ENCODE measurements around the gene USP4. TPM values are rescaled to one million over a fixed set of nuclear protein-coding genes. Genes with fewer than 3 reads are reported as not detected.
A peak's percentile ranks its signal among the peaks of the same experiment; 100 is the strongest.

Gene USP4, protein sequence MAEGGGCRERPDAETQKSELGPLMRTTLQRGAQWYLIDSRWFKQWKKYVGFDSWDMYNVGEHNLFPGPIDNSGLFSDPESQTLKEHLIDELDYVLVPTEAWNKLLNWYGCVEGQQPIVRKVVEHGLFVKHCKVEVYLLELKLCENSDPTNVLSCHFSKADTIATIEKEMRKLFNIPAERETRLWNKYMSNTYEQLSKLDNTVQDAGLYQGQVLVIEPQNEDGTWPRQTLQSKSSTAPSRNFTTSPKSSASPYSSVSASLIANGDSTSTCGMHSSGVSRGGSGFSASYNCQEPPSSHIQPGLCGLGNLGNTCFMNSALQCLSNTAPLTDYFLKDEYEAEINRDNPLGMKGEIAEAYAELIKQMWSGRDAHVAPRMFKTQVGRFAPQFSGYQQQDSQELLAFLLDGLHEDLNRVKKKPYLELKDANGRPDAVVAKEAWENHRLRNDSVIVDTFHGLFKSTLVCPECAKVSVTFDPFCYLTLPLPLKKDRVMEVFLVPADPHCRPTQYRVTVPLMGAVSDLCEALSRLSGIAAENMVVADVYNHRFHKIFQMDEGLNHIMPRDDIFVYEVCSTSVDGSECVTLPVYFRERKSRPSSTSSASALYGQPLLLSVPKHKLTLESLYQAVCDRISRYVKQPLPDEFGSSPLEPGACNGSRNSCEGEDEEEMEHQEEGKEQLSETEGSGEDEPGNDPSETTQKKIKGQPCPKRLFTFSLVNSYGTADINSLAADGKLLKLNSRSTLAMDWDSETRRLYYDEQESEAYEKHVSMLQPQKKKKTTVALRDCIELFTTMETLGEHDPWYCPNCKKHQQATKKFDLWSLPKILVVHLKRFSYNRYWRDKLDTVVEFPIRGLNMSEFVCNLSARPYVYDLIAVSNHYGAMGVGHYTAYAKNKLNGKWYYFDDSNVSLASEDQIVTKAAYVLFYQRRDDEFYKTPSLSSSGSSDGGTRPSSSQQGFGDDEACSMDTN
- total RNA-seq: 20.0 TPM
- 57.8 TPM for polyA plus RNA-seq
- long read RNA-seq, donor 1, partial matches to known transcripts: 0 of 1 reads
- long read RNA-seq, donor 1, other reads (novel, unspliced or antisense): 0 of 1 reads
- long read RNA-seq, donor 2, transcript USP4-210 (2 exons, 727 nt): minor isoform, 6 of 29 reads
- long read RNA-seq, donor 2, transcript USP4-201 (22 exons, 3,126 nt): major isoform, 12 of 29 reads
- long read RNA-seq, donor 2, partial matches to known transcripts: 7 of 29 reads
- long read RNA-seq, donor 2, other reads (novel, unspliced or antisense): 0 of 29 reads
- long read RNA-seq, donor 3, transcript USP4-202 (21 exons, 3,222 nt): minor isoform, 5 of 22 reads
- long read RNA-seq, donor 3, transcript USP4-210 (2 exons, 727 nt): major isoform, 6 of 22 reads
- long read RNA-seq, donor 3, partial matches to known transcripts: 5 of 22 reads
- long read RNA-seq, donor 3, other reads (novel, unspliced or antisense): 0 of 22 reads
- long read RNA-seq, donor 4, partial matches to known transcripts: 11 of 13 reads
- long read RNA-seq, donor 4, other reads (novel, unspliced or antisense): 0 of 13 reads
- long read RNA-seq, donor 5, transcript USP4-210 (2 exons, 727 nt): major isoform, 8 of 52 reads
- long read RNA-seq, donor 5, transcript USP4-201 (22 exons, 3,126 nt): minor isoform, 5 of 52 reads
- long read RNA-seq, donor 5, partial matches to known transcripts: 34 of 52 reads
- long read RNA-seq, donor 5, other reads (novel, unspliced or antisense): 0 of 52 reads
- long read RNA-seq, donor 6, partial matches to known transcripts: 0 of 7 reads
- long read RNA-seq, donor 6, other reads (novel, unspliced or antisense): 0 of 7 reads
- long read RNA-seq, donor 7, transcript USP4-201 (22 exons, 3,126 nt): major isoform, 7 of 11 reads
- long read RNA-seq, donor 7, partial matches to known transcripts: 0 of 11 reads
- long read RNA-seq, donor 7, other reads (novel, unspliced or antisense): 0 of 11 reads
- long read RNA-seq, donor 8: 0 reads
- long read RNA-seq, donor 9, partial matches to known transcripts: 0 of 3 reads
- long read RNA-seq, donor 9, other reads (novel, unspliced or antisense): 0 of 3 reads
- long read RNA-seq, donor 10, partial matches to known transcripts: 0 of 6 reads
- long read RNA-seq, donor 10, other reads (novel, unspliced or antisense): 0 of 6 reads

DNA sequence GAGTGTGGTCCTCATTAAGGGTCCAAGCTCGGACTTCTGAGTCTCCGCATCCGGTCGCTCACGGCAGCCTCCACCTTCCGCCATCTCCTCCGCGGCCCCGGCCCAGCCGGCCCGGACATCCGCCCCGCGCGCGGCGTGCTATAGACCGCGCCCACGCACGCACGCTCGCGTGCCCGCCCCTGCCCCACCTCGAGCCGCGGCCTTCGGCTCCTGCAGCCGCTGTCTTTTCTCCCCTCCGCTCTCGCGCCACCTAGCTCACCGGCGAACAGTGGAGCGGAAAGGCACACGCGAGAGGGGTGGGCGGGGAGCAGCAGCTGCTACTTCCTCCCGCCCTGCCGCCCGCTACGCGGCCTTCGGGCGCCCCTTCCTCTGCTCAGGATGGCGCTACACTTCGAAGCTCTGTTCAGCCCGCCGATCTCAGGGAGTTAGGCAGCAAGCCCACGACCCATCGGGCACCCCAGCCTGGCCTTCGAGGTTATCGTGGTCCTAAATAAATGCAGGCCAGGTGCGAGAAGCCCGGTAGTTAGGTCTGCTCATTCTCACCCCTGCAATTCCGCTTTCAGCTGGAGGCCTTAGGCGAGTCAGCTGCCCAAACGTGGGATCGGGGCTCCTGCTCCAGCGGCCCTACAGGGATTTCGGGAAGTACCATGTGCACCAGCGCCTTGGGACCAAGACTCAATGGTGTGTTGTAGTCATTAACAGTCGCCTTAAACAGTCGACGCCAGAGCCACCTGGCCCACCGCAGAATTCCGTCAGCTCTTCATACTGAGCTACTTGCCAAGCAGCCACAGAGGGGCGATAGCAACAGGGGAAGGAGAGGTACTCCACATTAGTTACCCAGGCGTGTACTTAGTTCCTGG is at the start of gene USP4:
USP4 (minus strand) TSS at position 113 of the 860 bp plus-strand sequence; CDS start at position 84, 29 bp downstream.
- H3K9me3 ChIP-seq (ENCODE audit: control insufficient read depth in 2 of 2, insufficient read depth in 1 of 2, low read length in 1 of 2): peaks cover 0 to 4% of the 10 kb centered on the region in 2 donors
- under 1% methylated on average over 70 of the region's 70 CpGs for WGBS
- DNase-seq (ENCODE audit: low read depth in 6 of 9, low spot score in 9 of 9): peak; percentile 77 to 97 (median 87)
- H3K4me1 ChIP-seq (ENCODE audit: control insufficient read depth in 2 of 2, insufficient read depth in 2 of 2, low read length in 2 of 2): peaks cover 22 to 41% of the 10 kb centered on the region in 2 donors
- peaks cover 5 to 10% of the 10 kb centered on the region in 2 donors for H3K36me3 ChIP-seq (ENCODE audit: control insufficient read depth in 2 of 2, insufficient read depth in 2 of 2, low read length in 1 of 2)
- no peaks in the 10 kb centered on the region for H3K27me3 ChIP-seq (ENCODE audit: control insufficient read depth in 2 of 2, insufficient read depth in 1 of 2, low read length in 1 of 2)
- peak within 1 kb of the TSS; percentile 94 to 95 for H3K4me3 ChIP-seq (ENCODE audit: low read length in 2 of 2)
- peak within 1 kb of the TSS; percentile 100 for H3K27ac ChIP-seq (ENCODE audit: low read depth in 1 of 2, low read length in 1 of 2)

DNA sequence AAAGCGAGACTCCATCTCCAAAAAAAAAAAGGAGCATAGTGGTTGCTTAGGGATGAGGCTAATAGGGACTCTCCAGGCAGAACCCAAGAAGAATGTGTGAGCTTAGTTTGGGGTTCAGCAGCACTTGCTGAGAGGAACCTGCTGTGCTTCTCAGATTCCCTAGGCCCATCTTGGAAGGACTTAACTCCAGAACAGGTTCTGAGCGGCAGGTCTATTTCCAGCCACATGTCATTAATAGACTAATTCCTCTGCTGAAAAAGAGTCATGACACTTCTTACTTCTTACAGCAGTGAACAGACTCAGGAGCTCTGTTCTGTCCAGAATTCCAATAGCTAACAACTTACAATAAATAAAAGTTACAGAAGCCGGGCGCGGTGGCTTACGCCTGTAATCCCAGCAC is 49.4 kb upstream of the USP4 start:
- no peaks in the 10 kb centered on the region for H3K27me3 ChIP-seq (ENCODE audit: control insufficient read depth in 2 of 2, insufficient read depth in 1 of 2, low read length in 1 of 2)
- H3K36me3 ChIP-seq (ENCODE audit: control insufficient read depth in 2 of 2, insufficient read depth in 2 of 2, low read length in 1 of 2): peaks cover 17 to 18% of the 10 kb centered on the region in 2 donors
- no peak overlapping the region for H3K27ac ChIP-seq (ENCODE audit: low read depth in 1 of 2, low read length in 1 of 2)
- H3K9me3 ChIP-seq (ENCODE audit: control insufficient read depth in 2 of 2, insufficient read depth in 1 of 2, low read length in 1 of 2): no peaks in the 10 kb centered on the region
- H3K4me1 ChIP-seq (ENCODE audit: control insufficient read depth in 2 of 2, insufficient read depth in 2 of 2, low read length in 2 of 2): peaks cover 3% of the 10 kb centered on the region in 2 donors
- no peak overlapping the region for H3K4me3 ChIP-seq (ENCODE audit: low read length in 2 of 2)
- no peak for DNase-seq (ENCODE audit: low read depth in 6 of 9, low spot score in 9 of 9)
- 96% methylated on average over 6 of the region's 6 CpGs for WGBS

DNA sequence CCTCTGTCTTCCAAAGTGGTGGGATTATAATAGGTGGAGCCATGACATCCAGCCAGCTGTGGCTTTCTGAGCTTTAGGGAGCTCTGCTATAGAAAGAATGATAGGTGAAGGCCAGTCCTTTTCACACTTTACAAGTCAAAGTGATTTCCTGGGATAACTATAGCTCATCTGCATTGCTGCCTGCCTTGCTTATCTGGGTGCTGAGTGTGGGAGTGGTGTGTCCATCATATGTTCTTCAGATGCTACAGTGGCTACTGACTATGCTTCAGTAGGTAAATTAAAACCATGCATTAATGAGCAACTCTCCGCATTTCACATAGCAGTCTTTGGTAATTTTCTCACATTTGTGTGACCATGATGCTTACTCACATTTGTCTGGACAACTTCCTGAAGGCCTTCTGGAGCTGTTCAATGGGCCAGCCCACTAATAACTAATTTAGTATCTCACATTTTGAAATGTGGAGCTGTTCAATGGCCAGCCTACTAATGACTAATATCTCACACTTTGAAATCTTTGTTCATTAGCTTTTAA is 48.5 kb upstream of the USP4 start:
- Histone ChIP-seq H3K9me3 (ENCODE audit: control insufficient read depth in 2 of 2, insufficient read depth in 1 of 2, low read length in 1 of 2) (no peaks in the 10 kb centered on the region), H3K27ac (ENCODE audit: low read depth in 1 of 2, low read length in 1 of 2) (no peak overlapping the region)
- WGBS: 96% methylated on average over 1 of the region's 1 CpG

DNA sequence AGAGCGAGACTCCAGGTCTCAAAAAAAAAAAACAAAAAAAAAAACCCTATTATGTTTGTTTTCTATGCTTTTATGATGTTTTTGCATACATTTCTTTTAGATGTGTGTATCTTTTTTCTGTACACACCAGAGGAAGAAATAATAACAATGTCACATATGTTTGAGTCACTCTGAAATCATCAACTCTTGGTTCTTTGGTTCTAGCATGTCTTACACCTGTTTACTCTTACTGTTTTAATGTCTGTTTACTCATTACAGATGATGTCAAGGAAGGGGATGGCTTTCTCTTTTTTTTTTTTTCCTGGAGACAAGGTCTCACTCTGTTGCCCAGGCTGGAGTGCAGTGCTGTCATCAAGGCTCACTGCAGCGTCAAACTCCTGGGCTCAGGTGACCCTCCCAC is 47.9 kb upstream of the USP4 start:
- Histone ChIP-seq H3K4me3 (ENCODE audit: low read length in 2 of 2) (no peak overlapping the region), H3K27ac (ENCODE audit: low read depth in 1 of 2, low read length in 1 of 2) (no peak overlapping the region), H3K27me3 (ENCODE audit: control insufficient read depth in 2 of 2, insufficient read depth in 1 of 2, low read length in 1 of 2) (no peaks in the 10 kb centered on the region), H3K9me3 (ENCODE audit: control insufficient read depth in 2 of 2, insufficient read depth in 1 of 2, low read length in 1 of 2) (no peaks in the 10 kb centered on the region), H3K4me1 (ENCODE audit: control insufficient read depth in 2 of 2, insufficient read depth in 2 of 2, low read length in 2 of 2) (peaks cover 3% of the 10 kb centered on the region in 2 donors), H3K36me3 (ENCODE audit: control insufficient read depth in 2 of 2, insufficient read depth in 2 of 2, low read length in 1 of 2) (peaks cover 11 to 15% of the 10 kb centered on the region in 2 donors)
- DNase-seq (ENCODE audit: low read depth in 6 of 9, low spot score in 9 of 9): no peak
- 98% methylated on average over 2 of the region's 2 CpGs for WGBS

More for the DNA sequence above, 48.5 kb upstream of the USP4 start:
- H3K4me3 ChIP-seq (ENCODE audit: low read length in 2 of 2): no peak overlapping the region
- H3K36me3 ChIP-seq (ENCODE audit: control insufficient read depth in 2 of 2, insufficient read depth in 2 of 2, low read length in 1 of 2): peaks cover 13 to 16% of the 10 kb centered on the region in 2 donors
- DNase-seq (ENCODE audit: low read depth in 6 of 9, low spot score in 9 of 9): no peak
- H3K4me1 ChIP-seq (ENCODE audit: control insufficient read depth in 2 of 2, insufficient read depth in 2 of 2, low read length in 2 of 2): peaks cover 3% of the 10 kb centered on the region in 2 donors
- H3K27me3 ChIP-seq (ENCODE audit: control insufficient read depth in 2 of 2, insufficient read depth in 1 of 2, low read length in 1 of 2): no peaks in the 10 kb centered on the region

DNA sequence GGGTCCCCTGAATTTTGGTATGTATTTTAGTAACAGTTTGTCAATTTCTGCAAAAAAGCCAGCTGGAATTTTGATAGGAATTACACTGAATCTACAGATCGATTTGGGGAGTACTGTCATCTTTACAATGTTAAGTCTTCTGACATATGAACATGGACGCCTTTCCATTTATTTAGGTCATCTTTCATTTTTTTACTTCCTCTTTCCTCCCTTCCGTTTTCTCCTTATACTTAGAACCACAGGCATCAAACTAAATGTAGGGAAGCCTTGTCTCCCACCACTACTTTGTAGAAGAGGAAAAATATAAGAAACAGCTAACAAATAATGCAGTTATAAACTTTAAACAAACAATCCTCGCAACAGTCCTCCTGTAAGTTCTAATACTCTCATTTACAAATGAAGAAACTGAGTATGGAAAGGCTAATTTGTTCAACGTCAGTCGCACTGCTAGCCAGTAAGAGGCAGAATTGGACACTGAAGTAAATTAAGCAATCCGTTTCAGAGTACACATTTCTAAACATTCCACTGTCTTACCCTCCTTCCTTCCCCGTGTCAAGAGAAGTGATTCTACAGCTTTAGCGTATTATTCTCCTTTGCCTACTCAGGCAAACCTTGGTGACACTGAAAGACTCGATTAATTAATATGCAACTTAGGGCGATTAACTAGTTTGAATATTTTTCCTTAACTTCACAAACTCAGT is 46.4 kb upstream of the USP4 start:
- peaks cover 7 to 17% of the 10 kb centered on the region in 2 donors for H3K36me3 ChIP-seq (ENCODE audit: control insufficient read depth in 2 of 2, insufficient read depth in 2 of 2, low read length in 1 of 2)
- H3K4me3 ChIP-seq (ENCODE audit: low read length in 2 of 2): no peak overlapping the region
- peaks cover 3% of the 10 kb centered on the region in 2 donors for H3K4me1 ChIP-seq (ENCODE audit: control insufficient read depth in 2 of 2, insufficient read depth in 2 of 2, low read length in 2 of 2)
- 66% methylated on average over 11 of the region's 11 CpGs for WGBS
- no peak for DNase-seq (ENCODE audit: low read depth in 6 of 9, low spot score in 9 of 9)
- no peak overlapping the region for H3K27ac ChIP-seq (ENCODE audit: low read depth in 1 of 2, low read length in 1 of 2)
- H3K27me3 ChIP-seq (ENCODE audit: control insufficient read depth in 2 of 2, insufficient read depth in 1 of 2, low read length in 1 of 2): no peaks in the 10 kb centered on the region
- H3K9me3 ChIP-seq (ENCODE audit: control insufficient read depth in 2 of 2, insufficient read depth in 1 of 2, low read length in 1 of 2): no peaks in the 10 kb centered on the region

DNA sequence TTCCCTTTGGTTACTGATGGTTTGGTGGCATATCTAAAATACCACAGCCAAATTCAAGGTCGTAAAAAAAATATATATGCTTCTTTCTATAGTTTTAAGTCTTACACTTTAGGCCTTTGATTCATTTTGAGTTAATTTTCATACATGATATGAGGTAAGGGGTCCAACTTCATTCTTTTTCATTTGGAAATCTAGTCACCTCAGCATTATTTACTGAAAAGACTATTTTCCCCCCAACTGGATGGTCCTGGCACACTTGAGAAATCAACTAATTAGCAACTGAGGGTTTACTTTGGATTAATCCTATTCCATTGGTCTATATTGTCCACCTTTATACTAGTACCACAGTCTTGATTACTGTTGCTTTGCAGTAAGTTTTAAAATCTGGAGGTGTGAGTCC is 45.8 kb upstream of the USP4 start:
- H3K4me3 ChIP-seq (ENCODE audit: low read length in 2 of 2): no peak overlapping the region
- no peak overlapping the region for H3K27ac ChIP-seq (ENCODE audit: low read depth in 1 of 2, low read length in 1 of 2)
- 99% methylated on average over 1 of the region's 1 CpG for WGBS
- peaks cover 3% of the 10 kb centered on the region in 2 donors for H3K4me1 ChIP-seq (ENCODE audit: control insufficient read depth in 2 of 2, insufficient read depth in 2 of 2, low read length in 2 of 2)
- no peak for DNase-seq (ENCODE audit: low read depth in 6 of 9, low spot score in 9 of 9)
- peaks cover 7 to 17% of the 10 kb centered on the region in 2 donors for H3K36me3 ChIP-seq (ENCODE audit: control insufficient read depth in 2 of 2, insufficient read depth in 2 of 2, low read length in 1 of 2)
- H3K9me3 ChIP-seq (ENCODE audit: control insufficient read depth in 2 of 2, insufficient read depth in 1 of 2, low read length in 1 of 2): no peaks in the 10 kb centered on the region
- no peaks in the 10 kb centered on the region for H3K27me3 ChIP-seq (ENCODE audit: control insufficient read depth in 2 of 2, insufficient read depth in 1 of 2, low read length in 1 of 2)

DNA sequence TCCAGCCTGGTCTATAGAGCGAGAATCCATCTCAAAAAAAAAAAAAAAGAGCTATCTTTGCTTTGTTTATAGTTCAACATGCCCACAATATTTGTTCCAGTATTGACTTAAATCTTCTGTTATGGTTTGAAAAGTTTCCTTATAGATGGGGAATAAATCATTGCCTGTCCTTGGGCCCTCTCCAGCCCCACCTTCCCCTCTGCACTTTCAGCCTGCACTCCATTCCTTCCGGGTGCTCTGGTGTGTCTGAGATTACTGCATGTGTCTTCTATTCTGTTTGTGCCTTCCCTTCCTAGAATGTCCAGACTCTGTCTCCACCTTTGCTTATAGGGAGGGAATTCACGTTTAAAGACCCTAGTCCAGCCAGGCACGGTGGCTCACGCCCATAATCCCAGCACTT is 43.5 kb upstream of the USP4 start:
- WGBS: 94% methylated on average over 5 of the region's 5 CpGs
- Histone ChIP-seq H3K36me3 (ENCODE audit: control insufficient read depth in 2 of 2, insufficient read depth in 2 of 2, low read length in 1 of 2) (peaks cover 6 to 8% of the 10 kb centered on the region in 2 donors), H3K27me3 (ENCODE audit: control insufficient read depth in 2 of 2, insufficient read depth in 1 of 2, low read length in 1 of 2) (no peaks in the 10 kb centered on the region), H3K9me3 (ENCODE audit: control insufficient read depth in 2 of 2, insufficient read depth in 1 of 2, low read length in 1 of 2) (no peaks in the 10 kb centered on the region), H3K4me1 (ENCODE audit: control insufficient read depth in 2 of 2, insufficient read depth in 2 of 2, low read length in 2 of 2) (peaks cover 0 to 3% of the 10 kb centered on the region in 2 donors), H3K4me3 (ENCODE audit: low read length in 2 of 2) (no peak overlapping the region), H3K27ac (ENCODE audit: low read depth in 1 of 2, low read length in 1 of 2) (no peak overlapping the region)
- DNase-seq (ENCODE audit: low read depth in 6 of 9, low spot score in 9 of 9): no peak
